Smooth muscle cell (in vitro differentiated cells): Measurements from ENCODE around the gene ENO3. TPM values are rescaled to one million over a fixed set of nuclear protein-coding genes. Genes with fewer than 3 reads are reported as not detected.

Experiments
- DNase-seq: peaks from one replicate; lab custom pipeline; 2025; ENCODE audit not compliant: unreplicated experiment; lab: John Stamatoyannopoulos, UW
- H2AFZ ChIP-seq: fragments of 200-600 bp; sonication (generic); 2 replicates; pipeline ENCODE4 v1.6.0; 2016; ENCODE audit warnings: antibody characterized with exemption, low read depth, mild to moderate bottlenecking
- H3F3A ChIP-seq: fragments of 200-600 bp; sonication (generic); 2 replicates; pipeline ENCODE4 v1.6.0; 2017; ENCODE audit warnings: antibody characterized with exemption, low read depth
- H3K27ac ChIP-seq: fragments of 200-600 bp; sonication (generic); 2 replicates; pipeline ENCODE4 v1.5.1; 2016; ENCODE audit warnings: low read depth, mild to moderate bottlenecking
- H3K27me3 ChIP-seq: fragments of 200-600 bp; sonication (generic); 2 replicates; pipeline ENCODE4 v1.6.1; 2016; ENCODE audit warnings: low read depth, mild to moderate bottlenecking
- H3K36me3 ChIP-seq: fragments of 200-600 bp; sonication (generic); 2 replicates; pipeline ENCODE4 v1.5.1; 2016; ENCODE audit warnings: low read depth
- H3K4me1 ChIP-seq: fragments of 200-600 bp; sonication (generic); 2 replicates; pipeline ENCODE4 v1.5.1; 2016; ENCODE audit warnings: low read depth
- H3K4me2 ChIP-seq: fragments of 200-600 bp; sonication (generic); 2 replicates; pipeline ENCODE4 v1.6.0; 2016; ENCODE audit warnings: mild to moderate bottlenecking
- H3K4me3 ChIP-seq: fragments of 200-600 bp; sonication (generic); 2 replicates; pipeline ENCODE4 v1.5.1; 2016; ENCODE audit warnings: mild to moderate bottlenecking
- H3K79me2 ChIP-seq: fragments of 200-600 bp; sonication (generic); 2 replicates; pipeline ENCODE4 v1.6.0; 2016; ENCODE audit warnings: low read depth, mild to moderate bottlenecking
- H3K9ac ChIP-seq: fragments of 200-600 bp; sonication (generic); 2 replicates; pipeline ENCODE4 v1.6.0; 2016; ENCODE audit warnings: low read depth
- H3K9me3 ChIP-seq: fragments of 200-600 bp; sonication (generic); replicated peaks from 2 replicates; pipeline ENCODE4 v1.5.1; 2016; ENCODE audit warnings: low read depth
- H4K20me1 ChIP-seq: fragments of 200-600 bp; sonication (generic); 2 replicates; pipeline ENCODE4 v1.6.0; 2016; ENCODE audit warnings: low read depth
- CTCF ChIP-seq: fragments of 200-600 bp; sonication (generic); IDR thresholded peaks from 2 replicates; pipeline ENCODE4 v1.5.1; 2017; ENCODE audit warnings: borderline replicate concordance, mild to moderate bottlenecking, antibody characterized with exemption; ENCODE audit not compliant: insufficient read depth, poor library complexity, severe bottlenecking
- WGBS: methylation state at CpG from one replicate; pipeline ENCODE4 v1.1.7; 2016; ENCODE audit warnings: low lambda C conversion rate; 5-methylcytosine and 5-hydroxymethylcytosine counted together
- polyA plus RNA-seq: library from polyadenylated mRNA; unstranded; fragments of >200 nt; fragmentation: Nextera tagmentation; extraction: Ambion mirVana; gene quantifications from 2 replicates; pipeline ENCODE4 v1.2.1, GENCODE V29; 2016
- total RNA-seq: library from RNA; depleted of rRNA; stranded (reverse); fragments of >200 nt; gene quantifications from 2 replicates; pipeline ENCODE4 v1.2.3, GENCODE V29; 2014

Gene ENO3
- total and polyA plus RNA-seq, 2 experiments from 2014 or later: 5.9 to 14.5 TPM

- H3K36me3 ChIP-seq: no peaks in the 10 kb centered on the region
- H2AFZ ChIP-seq: peak within 1 kb of the TSS; percentile 18
- peaks cover 29% of the 10 kb centered on the region for H3K4me1 ChIP-seq
- H3K4me3 ChIP-seq: peak within 1 kb of the TSS; percentile 96
- H4K20me1 ChIP-seq: peaks cover 37% of the 10 kb centered on the region
- H3K9ac ChIP-seq: peak within 1 kb of the TSS; percentile 94
- no peak for TF ChIP-seq CTCF
- no peaks in the 10 kb centered on the region for H3K27me3 ChIP-seq
- peaks cover 44% of the 10 kb centered on the region for H3K79me2 ChIP-seq
- peak; percentile 85 for DNase-seq
- no peaks in the 10 kb centered on the region for H3K9me3 ChIP-seq
- H3K4me2 ChIP-seq: peak within 1 kb of the TSS; percentile 90
- H3F3A ChIP-seq: peaks cover 34% of the 10 kb centered on the region
- WGBS: under 1% methylated on average over 44 of the region's 59 CpGs
- peak within 1 kb of the TSS; percentile 96 for H3K27ac ChIP-seq
These were observed 2.6 kb upstream of the ENO3 start, which contains the start of gene PFN1 for GRCh38 chr17:4948166-4948930. Gene PFN1, minus strand, starts transcription at chr17:4948530. Its CDS starts 136 bp downstream, at chr17:4948394.

GRCh38 chr17:4948931-4949320, 2.0 kb upstream of the ENO3 start:
- peak; percentile 87 for DNase-seq
- H3K4me2 ChIP-seq: peak overlapping the region; percentile 90
- peaks cover 29% of the 10 kb centered on the region for H3K4me1 ChIP-seq
- TF ChIP-seq CTCF: no peak
- no peaks in the 10 kb centered on the region for H3K36me3 ChIP-seq
- peaks cover 39% of the 10 kb centered on the region for H3K79me2 ChIP-seq
- WGBS: under 1% methylated on average over 23 of the region's 40 CpGs
- H3F3A ChIP-seq: peaks cover 30% of the 10 kb centered on the region
- peak overlapping the region; percentile 96 for H3K4me3 ChIP-seq
- peak overlapping the region; percentile 18 for H2AFZ ChIP-seq
- H3K27ac ChIP-seq: peak overlapping the region; percentile 96
- no peaks in the 10 kb centered on the region for H3K27me3 ChIP-seq
- peak overlapping the region; percentile 86 for H3K9ac ChIP-seq
- peaks cover 37% of the 10 kb centered on the region for H4K20me1 ChIP-seq
- no peaks in the 10 kb centered on the region for H3K9me3 ChIP-seq

- H3K79me2 ChIP-seq: peaks cover 35% of the 10 kb centered on the region
- no peak for TF ChIP-seq CTCF
- WGBS: 0% methylated on average over 13 of the region's 75 CpGs
These were observed 1.4 kb upstream of the ENO3 start for GRCh38 chr17:4949321-4950074.

More at GRCh38 chr17:4949321-4950074, 1.4 kb upstream of the ENO3 start:
- peak overlapping the region; percentile 86 for H3K9ac ChIP-seq
- no peaks in the 10 kb centered on the region for H3K27me3 ChIP-seq
- H3K4me2 ChIP-seq: peak overlapping the region; percentile 90
- peaks cover 29% of the 10 kb centered on the region for H3K4me1 ChIP-seq
- peaks cover 32% of the 10 kb centered on the region for H4K20me1 ChIP-seq
- peak overlapping the region; percentile 96 for H3K4me3 ChIP-seq
- H3F3A ChIP-seq: peaks cover 26% of the 10 kb centered on the region
- peak overlapping the region; percentile 18 for H2AFZ ChIP-seq
- no peaks in the 10 kb centered on the region for H3K36me3 ChIP-seq
- peak overlapping the region; percentile 96 for H3K27ac ChIP-seq
- H3K9me3 ChIP-seq: no peaks in the 10 kb centered on the region
- peak; percentile 83 for DNase-seq
